Fibroblast of skin of back (primary cell): ENCODE data around the gene CCDC38.
"Not testable (repeated sequence)": the region's sequence is repeated elsewhere in the genome, so short reads cannot be mapped to it uniquely, and the experiment has no call there.

Experiments used
- DNase-seq: peaks from one replicate; pipeline ENCODE4 v3.0.0-alpha.2; 2013

Gene CCDC38

DNA sequence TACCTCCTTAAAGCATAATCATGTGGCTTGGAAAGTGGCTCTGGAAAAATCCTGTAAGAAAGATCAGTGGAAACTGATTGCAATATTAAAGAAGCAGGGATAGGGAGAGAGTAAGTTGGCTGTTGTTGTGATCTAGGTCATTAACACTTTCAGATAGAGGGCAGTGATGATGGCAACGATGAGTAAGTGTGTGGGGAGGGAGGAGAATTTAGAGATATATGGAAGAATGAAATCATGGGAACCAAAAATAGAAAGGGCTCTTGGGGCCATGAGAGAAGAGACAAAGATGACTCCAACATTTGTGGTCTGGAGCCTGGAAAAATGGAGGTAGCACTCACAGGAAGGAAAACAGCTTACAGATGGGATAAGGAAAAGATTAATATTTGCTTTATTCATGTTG is 60.3 kb downstream of the CCDC38 start:
- DNase-seq, result peak; percentile 70

DNA sequence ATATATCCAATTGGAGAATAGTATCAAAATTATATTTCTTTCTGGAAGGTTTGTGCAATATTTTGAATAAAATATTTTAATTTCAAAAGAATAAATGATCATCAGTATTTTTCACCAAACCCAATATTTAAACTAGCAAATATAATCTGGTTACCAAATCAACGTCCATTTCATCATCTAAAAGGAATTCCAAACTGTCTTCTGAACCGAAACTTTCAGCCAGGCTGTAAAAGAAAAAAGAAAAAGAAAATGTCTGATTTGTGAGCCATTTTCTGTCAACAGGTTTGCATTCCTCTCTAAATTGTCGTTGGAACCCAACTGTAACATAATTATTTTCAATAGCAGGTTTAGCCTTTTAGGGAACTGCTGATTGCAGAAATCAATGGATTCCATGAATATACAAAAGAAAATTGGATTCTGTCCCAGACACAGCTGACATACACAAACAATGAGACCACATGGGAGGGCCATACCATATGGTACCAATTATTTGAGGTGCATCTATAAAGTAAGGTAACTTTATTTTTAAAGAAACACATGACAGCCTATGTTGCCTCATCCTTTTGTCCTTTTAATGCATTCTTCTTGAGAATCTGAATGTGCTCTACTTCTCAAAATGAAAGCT is 61.0 kb downstream of the CCDC38 start:
- DNase-seq, result peak; percentile 40

DNA sequence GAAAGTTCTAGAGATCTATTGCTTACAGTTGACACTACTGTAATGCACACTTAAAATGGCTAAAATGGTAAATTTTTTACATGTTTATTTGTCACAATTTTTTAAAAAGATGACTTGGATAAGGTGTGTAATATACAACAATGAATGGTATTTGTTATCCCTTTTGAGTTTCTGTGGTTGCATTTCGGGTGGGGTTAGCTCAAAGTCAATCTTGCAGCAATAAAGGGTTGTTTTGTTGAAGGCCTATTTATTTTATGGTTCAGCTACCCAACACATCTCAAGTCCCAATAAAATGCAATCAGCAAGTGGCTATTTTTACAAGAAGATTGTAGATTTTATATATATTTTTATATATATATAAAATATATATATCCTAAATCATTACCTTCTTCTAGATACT is 61.5 kb downstream of the CCDC38 start:
- DNase-seq, result no peak

DNA sequence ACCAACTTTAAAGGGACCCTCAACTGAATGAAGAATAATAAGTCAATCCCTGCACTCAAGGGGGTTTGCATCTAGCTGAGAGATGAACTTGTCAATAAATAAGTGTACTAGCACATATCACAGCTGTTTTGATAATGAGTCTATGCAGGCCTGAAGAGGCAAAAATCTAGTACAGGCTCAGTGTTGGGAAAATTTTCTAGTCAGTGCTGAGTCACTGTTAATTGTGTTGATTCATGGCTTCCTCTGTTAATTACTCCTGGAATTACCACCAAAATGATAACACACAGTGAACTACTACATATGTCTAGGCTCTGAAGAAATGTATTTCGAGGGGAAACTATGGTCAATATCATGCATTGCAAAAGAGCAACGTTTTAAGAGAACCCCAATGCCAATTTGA is 64.8 kb downstream of the CCDC38 start:
- DNase-seq, result peak; percentile 15

DNA sequence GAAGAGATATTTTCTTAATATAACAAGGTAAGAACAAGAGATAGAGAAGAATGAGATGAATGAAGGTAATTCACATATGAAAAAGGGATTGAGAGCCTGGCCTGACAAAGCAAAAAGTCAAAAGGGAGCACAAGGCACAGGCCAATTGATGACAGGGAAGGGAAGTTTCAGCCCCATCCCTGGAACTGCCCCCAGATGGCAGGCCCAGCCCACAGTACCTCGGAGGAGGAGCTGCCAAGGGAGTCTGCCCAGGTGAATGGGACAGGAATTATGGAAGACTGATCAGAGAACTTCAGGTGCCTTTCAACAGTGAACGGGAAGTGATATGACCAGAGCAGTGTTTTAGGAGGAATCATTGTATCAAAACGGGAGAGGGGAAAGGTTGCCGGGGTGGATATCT is 68.0 kb downstream of the CCDC38 start:
- no peak for DNase-seq

DNA sequence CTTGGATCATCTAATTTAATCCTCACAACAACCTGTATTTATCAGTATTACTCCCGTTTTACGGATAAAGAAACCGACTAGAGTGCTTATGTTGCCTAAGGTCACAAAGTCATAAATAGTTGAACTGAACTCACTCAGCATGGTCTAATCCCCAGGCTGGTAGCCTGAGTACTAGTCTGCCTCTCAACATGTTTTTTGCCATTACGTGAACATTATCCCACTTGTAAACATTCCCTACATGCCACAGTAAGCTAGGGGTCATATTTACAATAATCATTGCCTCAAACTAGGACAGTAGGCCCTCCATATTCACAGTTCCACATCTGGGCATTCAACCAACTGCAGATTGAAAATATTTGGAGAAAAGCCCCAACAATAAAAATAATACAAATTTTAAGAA is 71.5 kb downstream of the CCDC38 start:
- no peak for DNase-seq

DNA sequence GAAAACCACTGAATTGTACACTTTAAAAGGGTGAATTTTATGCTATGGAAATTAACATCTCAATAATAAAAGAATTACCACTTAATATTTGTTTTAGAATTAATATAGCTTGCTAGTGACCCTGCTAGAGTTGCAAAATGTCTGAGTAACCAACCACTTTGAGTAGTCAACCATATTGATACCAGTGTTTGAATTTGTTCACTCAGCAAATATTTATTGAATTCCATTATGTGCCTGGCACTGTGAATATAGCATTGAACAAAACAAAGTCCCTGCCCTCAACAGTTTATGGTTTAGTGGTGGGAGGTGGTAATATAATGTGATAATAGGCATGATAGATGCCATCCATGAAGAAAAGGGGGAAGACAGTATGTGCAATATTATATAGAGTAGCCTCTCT is 79.1 kb downstream of the CCDC38 start:
- no peak for DNase-seq

DNA sequence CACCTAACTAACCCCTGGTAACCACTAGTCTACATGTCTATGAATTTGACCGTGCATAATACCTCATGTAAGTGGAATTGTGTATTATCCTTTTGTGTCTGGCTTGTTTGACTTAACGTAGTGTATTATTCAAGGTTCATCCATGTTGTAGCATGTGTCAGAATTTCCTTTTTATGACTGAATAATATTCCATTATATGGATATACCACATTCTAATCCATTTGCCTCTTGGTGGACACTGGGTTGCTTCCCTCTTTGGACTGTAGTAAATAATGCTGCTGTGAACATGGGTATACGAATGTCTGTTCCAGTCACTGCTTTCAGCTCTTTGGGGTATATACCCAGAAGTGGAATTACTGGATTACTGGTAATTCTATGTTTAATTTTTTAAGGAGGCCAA is 80.4 kb downstream of the CCDC38 start:
- DNase-seq, result no peak

DNA sequence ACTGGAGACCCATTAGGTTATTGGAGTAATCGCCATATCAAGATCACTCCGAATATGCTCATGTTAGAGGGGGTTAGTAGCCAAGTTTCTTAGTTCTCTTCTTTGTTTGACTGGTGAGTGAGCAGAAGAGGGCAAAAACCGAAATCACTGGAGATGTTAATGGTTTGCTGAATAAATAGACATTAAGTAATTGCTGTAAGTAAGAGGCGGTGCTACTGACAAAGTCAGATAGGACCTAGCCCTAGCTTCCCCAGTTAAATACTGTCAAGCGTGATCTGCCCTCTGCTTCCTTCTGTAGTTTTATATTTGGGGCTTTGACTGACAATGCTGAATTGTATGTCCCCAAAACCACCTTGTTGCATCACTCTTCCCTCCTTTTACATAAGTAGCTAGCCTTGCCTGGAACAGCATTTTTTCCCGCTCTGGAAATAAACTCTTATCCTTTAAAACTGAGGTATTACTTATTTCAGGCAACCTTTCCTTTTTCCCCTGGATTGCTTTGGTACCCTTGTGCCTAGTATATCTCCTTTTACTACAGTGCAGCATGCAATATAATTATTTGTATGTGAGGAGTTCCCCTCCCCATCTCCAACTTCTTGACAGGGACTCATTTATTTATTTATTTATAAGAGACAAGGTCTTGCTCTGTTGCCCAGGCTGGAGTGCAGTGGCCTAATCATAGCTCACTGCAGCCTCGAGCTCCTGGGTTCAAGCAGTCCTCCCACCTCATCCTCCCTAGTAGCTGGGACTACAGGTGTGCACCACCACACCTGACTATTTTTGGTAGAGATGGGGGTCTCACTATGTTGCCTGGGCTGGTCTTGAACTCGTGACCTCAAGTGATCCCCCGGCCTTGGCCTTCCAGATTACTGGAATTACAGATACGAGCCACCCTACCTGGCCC is 82.2 kb downstream of the CCDC38 start:
- no peak for DNase-seq

DNA sequence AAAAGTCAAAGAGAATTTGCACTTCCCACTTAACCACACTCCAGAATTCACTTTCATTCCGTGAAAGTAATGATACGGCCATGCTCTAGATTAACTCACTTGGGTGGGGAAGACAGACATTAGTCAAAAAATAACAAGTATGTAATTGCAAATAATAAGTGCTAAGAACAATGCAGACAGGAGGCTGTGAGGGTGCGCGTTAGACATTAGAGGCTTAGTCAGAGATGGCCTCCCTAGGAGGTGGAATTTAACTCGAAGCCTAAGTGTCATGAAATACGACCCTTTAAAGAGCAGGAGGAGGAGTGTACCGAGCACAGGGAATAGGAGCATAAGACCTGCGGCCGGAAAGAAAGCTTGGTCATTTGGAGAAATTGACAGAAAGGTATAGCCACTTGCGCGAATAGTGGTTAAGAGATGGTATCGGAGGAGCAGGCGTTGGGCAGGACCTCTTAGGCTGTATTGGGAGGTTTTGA is 83.0 kb downstream of the CCDC38 start:
- DNase-seq, result peak; percentile 38

DNA sequence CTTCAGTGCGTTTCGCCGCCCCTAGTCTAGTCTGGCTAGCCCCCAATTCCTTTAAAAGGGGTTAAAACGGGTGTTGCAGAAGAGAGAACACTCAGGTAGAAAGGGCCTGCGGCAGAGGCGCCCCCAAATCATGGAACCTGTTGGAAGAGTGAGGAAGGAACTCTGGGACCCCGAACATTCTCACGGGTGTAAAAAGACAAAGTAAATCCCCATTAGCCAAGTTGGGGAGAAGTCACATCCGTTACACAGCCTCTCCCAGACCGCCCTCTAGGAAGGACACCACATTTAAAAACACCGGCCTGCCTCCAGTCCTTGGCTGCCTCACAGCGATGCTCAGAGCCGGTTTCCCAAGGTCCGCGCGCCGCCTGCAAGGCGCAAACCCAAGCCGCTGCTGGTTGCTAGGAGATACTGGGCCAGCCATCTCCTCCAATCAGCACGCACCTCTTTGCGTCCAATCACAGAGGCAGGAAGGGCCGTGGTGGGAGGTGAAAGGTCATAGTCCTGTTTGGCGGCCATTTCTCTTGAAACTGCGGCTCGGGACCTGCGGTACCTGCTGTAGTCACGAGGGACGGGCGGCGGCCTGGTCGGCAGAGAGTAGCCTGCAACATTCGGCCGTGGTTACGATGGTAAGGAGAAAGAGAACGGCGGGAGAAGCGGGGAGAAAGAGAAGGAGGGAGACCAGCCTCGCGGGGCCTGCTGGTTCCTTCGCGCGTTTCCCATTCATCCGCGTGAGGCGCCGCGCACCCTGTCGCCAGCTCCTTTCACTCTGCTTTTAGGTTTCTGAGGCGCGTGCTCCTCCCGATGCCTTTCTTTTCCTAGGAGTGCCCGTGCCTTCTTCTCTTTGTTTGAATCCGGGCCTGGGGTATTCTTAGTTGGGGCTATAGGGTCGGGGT is 83.7 kb downstream of the CCDC38 start, which contains the start of gene SNRPF:
TSS of gene SNRPF (plus strand) at position 502 of the 893 bp plus-strand sequence. CDS start at position 624, 122 bp downstream.
- peak; percentile 97 for DNase-seq

DNA sequence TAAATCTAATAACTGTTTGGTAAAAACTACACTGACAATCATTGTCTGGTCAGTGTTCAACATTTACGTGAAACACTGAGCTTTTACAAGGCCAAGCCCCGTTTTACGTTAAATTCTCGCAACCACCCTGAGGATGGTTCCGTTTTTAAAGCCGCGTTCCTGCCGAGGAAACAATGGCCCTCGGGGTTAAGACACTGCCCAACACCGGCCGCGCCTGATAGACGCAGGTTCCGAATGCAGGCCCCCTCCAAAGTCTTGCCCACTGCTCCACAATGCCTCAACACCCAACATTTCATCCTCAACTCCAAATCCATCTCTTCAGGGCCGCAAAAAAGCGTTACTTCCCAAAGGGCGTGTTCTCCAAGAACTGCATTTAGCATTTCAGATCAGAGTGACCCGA is 84.6 kb downstream of the CCDC38 start:
- DNase-seq, result no peak

DNA sequence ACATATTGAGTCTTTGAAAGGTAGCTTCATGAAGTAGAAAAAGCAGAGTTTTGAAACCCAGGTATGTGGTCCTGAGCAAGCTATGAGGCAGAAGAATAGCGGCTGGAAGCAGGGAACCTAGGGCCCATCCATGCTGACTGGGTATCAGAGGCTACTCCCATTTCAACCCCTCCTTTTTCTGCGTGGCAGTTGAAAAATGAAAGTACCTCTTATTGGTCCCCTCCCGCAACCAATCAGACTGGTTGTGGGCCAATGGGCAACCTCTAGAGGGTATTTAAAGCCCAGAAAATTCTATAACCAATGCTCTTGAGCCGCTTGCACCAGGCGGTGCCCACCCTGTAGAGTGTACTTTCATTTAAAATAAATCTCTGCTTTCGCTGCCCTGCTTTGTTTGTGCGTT is 85.3 kb downstream of the CCDC38 start:
- DNase-seq, result no peak

DNA sequence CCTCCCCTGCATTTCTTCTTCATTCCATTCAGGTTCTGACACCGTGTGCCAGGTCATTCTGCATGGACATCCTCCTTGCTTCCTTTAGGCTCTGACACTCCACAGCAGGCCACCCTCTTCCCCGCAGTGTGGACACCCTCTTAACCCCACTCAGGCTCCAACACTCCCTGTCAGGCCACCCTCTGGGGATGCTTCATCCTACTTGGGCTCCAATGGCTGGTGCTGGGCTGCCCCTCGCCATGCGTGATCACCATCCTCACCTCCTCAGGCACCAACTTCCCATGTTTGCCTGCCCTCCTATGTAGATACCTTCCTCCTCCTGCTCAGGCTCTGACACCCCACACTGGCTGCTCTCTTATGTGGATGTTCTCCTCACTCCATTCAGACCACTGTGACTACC is 90.3 kb downstream of the CCDC38 start:
- DNase-seq, result no peak

DNA sequence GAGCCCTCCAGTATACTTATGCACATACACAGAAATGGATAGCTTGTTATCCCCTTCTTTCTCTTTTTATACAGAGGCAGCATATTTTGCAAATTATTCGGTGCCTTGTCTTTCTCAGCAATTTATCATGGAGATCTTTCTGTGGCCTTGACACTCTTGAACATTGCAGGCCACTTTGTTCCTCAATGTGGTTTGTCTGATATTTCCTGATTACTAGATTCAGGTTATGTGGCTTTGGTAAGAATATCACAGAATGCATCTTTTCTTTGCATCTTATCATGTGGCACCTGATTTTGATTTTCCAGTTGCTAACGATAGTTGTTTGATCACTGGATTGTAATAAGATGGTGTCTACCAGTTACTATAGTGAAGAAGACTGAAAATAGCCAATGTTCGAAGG is 90.8 kb downstream of the CCDC38 start:
- no peak for DNase-seq

DNA sequence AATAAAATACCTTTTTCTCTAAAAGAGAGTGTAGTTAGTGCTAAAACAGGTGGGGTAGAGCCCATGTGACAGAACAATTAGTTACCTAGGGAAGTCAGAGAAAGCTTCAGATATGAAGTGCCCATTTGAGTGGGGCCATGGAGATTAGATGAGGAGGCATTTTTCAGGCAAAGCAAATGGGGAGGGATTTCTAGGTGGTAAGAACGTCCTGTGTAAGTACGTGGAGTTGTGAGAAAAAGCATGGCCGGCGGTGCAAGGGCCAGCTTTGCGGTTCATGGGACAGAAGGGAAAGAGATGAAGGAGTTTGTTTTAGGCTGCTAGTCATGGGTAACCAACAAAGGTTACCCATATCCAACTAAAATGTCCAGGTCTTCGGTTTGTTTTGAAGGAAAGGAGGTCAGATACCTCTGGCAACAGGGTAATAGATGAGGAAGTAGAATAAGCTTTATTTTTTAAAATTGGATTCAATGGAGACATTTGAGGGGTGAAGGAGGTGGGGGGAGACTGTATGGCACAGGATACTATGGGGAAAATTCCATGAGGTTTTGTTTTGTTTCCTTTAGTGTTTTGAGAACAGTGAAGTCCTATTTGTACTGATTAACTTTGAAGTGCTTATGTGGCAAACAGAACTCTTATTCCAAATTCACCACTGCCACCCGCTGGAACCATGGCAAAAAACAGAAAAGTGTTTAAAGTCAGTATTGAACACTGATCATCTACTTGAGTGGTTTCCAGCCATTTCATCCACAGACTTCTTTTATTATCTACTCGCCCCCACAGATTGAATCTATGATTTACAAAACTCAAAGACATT is 93.6 kb downstream of the CCDC38 start:
- peak; percentile 46 for DNase-seq

DNA sequence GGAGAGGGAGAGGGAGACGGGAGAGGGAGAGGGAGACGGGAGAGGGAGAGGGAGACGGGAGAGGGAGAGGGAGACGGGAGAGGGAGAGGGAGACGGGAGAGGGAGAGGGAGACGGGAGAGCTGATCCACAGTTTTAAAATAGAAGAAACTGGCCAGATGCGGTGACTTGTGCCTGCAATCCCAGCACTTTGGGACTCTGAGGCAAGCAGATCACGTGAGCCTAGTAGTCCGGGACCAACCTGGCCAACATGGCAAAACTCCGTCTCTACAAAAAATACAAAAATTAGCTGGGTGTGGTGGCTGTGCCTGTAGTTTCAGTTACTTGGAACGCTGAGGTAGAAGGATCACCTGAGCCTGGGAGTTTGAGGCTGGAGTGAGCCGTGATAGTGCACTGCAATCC is 100.0 kb downstream of the CCDC38 start:
- not testable (repeated sequence) for DNase-seq

DNA sequence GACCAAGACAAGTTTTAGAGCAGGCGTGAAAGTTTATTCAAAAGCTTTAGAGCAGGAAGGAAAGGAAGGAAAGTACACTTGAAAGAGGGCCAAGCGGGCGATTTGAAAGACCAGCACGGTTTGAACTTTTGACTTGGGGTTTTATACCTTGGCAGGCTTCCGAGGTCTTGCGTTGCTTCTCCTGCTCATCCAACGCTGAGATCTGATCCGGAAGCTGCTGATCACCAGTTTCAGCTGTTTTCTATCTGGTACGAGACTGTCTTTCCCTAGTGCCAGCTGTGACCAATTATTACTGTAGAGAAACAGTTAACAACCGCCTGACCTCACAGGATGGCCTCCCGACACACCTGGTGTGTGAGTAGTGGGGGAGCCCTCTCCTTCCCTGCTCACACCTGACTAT is 104.3 kb downstream of the CCDC38 start:
- DNase-seq, result peak; percentile 34

DNA sequence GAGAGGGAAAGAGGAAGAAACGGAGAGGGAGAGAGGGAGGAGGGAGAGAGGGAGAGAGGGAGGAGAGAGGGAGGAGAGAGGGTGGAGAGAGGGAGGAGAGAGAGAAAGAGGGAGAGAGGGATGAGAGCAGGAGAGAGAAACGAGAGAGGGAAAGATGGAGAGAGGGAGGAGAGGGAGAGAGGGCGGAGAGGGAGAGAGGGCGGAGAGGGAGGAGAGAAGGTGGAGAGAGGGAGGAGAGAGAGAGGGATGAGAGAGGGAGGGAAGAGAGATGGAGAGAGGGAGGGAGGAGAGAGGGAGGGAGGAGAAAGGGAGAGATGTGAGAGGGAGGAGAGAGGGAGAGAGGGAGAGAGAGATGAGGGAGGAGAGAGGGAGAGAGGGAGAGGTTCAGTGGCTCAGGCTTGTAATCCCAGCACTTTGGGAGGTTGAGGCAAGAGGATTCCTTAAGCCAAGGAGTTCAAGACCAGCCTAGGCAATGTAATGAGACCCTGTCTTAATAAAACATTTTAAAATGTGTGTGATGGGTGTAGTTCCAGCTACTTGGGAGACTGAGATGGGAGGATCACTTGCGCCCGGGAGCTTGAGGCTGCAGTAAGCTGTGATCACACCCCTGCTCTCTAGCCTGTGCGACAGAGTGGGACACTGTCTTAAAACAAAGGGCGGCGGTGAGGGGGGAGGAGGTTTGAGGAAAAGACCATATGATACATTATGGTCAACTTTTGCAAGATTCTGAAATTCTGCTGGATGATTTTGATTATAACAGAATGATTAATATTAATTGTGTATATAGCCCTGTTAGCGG is 105.0 kb downstream of the CCDC38 start:
- DNase-seq, result no peak

DNA sequence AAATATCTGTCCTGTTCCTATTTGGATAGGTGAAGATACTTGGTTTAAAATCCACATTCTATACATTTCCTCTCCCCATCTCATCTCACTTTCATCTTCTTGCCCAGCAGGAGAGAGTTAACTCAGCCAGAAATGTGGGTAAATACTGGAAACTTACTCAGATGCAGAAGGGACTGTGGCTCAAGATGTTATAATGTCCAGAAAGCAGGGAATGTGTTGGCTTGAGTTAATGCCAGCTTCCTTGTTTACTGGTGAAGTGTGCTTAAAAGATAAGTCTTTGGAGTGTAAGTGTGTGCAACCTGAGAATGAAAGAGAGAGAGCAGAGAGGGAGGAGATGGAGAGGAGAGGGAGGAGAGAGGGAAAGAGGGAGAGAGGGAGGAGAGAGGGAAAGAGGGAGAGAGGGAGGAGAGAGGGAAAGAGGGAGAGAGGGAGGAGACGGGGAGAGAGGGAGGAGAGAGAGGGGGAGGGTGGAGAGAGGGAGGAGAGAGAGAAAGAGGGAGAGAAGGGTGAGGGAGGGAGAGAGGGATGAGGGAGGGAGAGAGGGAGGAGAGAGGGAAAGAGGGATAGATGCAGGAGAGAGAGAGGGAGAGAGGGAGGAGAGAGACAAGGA is 105.7 kb downstream of the CCDC38 start:
- peak; percentile 36 for DNase-seq

DNA sequence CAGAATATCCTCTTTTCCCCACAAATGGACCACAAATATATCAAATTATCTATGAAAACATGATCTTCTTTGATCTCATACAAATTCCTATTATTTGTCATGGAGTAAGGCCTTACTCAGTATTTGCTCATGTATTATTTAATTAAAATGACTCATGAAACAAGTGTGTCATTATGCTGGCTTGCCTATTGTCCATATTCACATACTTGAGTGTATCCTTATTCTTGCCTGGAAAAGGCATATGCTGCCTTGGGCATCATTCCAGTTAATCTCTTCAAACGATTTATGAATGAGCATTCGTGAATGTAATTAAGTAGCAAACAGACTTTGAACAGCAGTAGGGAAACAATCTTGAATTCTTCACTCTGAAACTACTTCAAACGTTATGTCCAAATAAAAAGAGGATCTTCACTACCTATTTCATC is 106.2 kb downstream of the CCDC38 start:
- DNase-seq, result peak; percentile 81
